Astrocyte (in vitro differentiated cells and primary cell): ENCODE data around the gene ABCC8.

Experiments used
- CTCF ChIP-seq: IDR thresholded peaks from 2 replicates; pipeline ENCODE4 v1.5.1; 2011; ENCODE audit warnings: low read depth, mild to moderate bottlenecking, inconsistent platforms, low read length, moderate library complexity; ENCODE audit not compliant: insufficient read depth
- EZH2 ChIP-seq: IDR thresholded peaks from 2 replicates; pipeline ENCODE4 v1.6.1; 2012; ENCODE audit warnings: mild to moderate bottlenecking, low read length, inconsistent platforms; ENCODE audit not compliant: insufficient read depth

GRCh38 chr11:17481905-17482304 is 5.3 kb upstream of the ABCC8 start:
- TF ChIP-seq EZH2 (no peak), CTCF (no peak)
